HG02885 (cell line): Measurements from ENCODE around the gene HEG1.

ENCODE experiments used
- ATAC-seq: cut with Tn5 transposase; IDR thresholded peaks from one replicate; pipeline ENCODE4 v1.9.1; 2021; ENCODE audit warnings: mild to moderate bottlenecking; ENCODE audit not compliant: unreplicated experiment, poor library complexity

The HEG1 gene

GRCh38 chr3:125072749-125073389, 17.1 kb upstream of the HEG1 start:
- no peak for ATAC-seq

- ATAC-seq = no peak
Measured at GRCh38 chr3:125072301-125072700, 16.5 kb upstream of the HEG1 start.

GRCh38 chr3:125069968-125070745, 14.4 kb upstream of the HEG1 start:
- no peak for ATAC-seq

GRCh38 chr3:125069452-125069851, 13.7 kb upstream of the HEG1 start:
- ATAC-seq = no peak

- ATAC-seq = no peak
Measured at GRCh38 chr3:125068265-125068664, 12.5 kb upstream of the HEG1 start.

- ATAC-seq = no peak
Measured at GRCh38 chr3:125067225-125067624, 11.4 kb upstream of the HEG1 start.

- ATAC-seq = no peak
Measured at GRCh38 chr3:125062904-125063618, 7.3 kb upstream of the HEG1 start.

GRCh38 chr3:125061646-125062045, 5.8 kb upstream of the HEG1 start:
- no peak for ATAC-seq

- ATAC-seq = no peak
Measured at GRCh38 chr3:125061170-125061569, 5.4 kb upstream of the HEG1 start.

GRCh38 chr3:125059488-125060245, 3.9 kb upstream of the HEG1 start:
- no peak for ATAC-seq

- ATAC-seq = no peak
Measured at GRCh38 chr3:125058959-125059358, 3.2 kb upstream of the HEG1 start.

- ATAC-seq = no peak
Measured at GRCh38 chr3:125058529-125058928, 2.7 kb upstream of the HEG1 start.

- no peak for ATAC-seq
Measured at GRCh38 chr3:125057186-125057850, 1.5 kb upstream of the HEG1 start.

- ATAC-seq = peak; percentile 24
Measured at GRCh38 chr3:125055331-125055912, 375 bp downstream of the HEG1 start.

- ATAC-seq = no peak
Measured at GRCh38 chr3:125054449-125055329, 1.1 kb downstream of the HEG1 start.

- ATAC-seq = no peak
Measured at GRCh38 chr3:125054062-125054448, 1.7 kb downstream of the HEG1 start.

- no peak for ATAC-seq
Measured at GRCh38 chr3:125053304-125053699, 2.5 kb downstream of the HEG1 start.

- no peak for ATAC-seq
Measured at GRCh38 chr3:125052624-125053303, 3.0 kb downstream of the HEG1 start.
